ENCODE results near the gene TENM4. TPM values are rescaled to one million over a fixed set of nuclear protein-coding genes. Genes with fewer than 3 reads are reported as not detected.

The TENM4 gene
- total RNA-seq, 2 donors from 2014 or later: 2.6 to 6.8 TPM

DNA sequence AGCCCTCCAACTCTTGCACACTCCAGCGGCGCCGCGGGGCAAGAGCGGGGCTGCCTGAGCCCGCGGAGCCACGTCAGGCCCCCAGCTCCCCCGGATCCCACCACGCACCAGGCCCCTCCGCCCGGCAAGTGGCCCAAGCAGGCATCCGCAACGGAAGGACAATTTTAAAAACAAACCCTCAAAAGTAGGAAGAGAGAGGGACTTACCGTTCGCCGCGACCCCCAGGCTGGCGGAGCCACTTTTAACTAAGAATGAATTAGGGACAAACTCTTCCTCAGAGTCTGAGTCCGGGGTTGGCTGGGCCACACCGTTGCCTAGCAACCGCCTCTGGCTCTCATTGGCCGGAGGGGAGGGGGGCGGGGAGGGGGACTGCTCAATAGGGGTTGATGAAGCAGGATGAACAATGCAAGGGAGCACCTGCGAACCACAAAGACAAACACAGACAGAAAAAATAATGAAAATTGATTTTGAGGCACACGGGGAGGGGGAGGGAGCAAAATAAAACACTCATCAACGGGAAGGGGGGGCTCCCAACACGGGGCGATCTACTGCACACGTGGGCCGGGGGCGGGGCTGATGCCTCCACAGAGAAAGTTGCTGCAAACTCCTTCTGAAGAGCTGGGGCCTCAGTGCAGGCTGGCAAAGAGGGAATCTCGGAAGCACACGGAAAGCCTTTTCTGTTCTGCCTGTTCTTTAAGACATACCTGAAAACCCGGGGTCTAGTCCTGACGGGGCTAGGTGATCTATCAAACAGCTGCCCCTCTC lies 478.7 kb downstream of the TENM4 start:
- no peak overlapping the region for H3K4me3 ChIP-seq
- H3K27me3 ChIP-seq (replicated peaks; ENCODE audit: insufficient read depth): no peaks in the 10 kb centered on the region
- DNase-seq (ENCODE audit: low spot score): no peak
- no peaks in the 10 kb centered on the region for H3K9me3 ChIP-seq
- no peak overlapping the region for H3K27ac ChIP-seq
- no peaks in the 10 kb centered on the region for H3K36me3 ChIP-seq
- peaks cover 3% of the 10 kb centered on the region for H3K4me1 ChIP-seq (replicated peaks)
- intact Hi-C loops (cut with DNase I): loop anchor here (5.0 kb wide), 1 partner anchor 315 kb away; no protein-coding TSS in a partner anchor
- WGBS: 7% methylated on average over 36 of the region's 36 CpGs
- TF ChIP-seq CTCF (IDR thresholded peaks at IDR 0.05): no peak
- TF ChIP-seq POLR2AphosphoS5 (IDR thresholded peaks at IDR 0.05): no peak

DNA sequence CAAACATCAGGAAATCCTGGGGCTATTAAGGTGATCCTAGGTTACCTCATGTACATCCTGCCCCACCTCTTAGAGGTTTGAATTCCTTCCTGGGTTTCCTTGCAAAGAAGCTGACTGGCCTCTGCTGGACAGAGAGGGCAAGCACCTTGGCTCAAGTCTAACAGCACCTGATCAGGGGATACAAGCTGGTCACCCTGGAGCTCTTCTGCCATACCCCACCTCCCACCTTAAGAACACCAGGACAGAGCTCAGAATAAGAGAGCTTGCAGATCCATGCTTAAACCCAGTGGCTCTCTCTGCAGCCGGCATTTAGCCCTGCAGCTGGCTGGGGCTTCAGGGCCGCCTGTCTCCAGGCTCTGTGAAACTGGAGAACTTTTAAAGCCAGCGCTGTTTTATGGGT lies 479.6 kb downstream of the TENM4 start:
- intact Hi-C loops (cut with DNase I): loop anchor here (5.0 kb wide), 1 partner anchor 314 kb away; no protein-coding TSS in a partner anchor
- Histone ChIP-seq H3K27me3 (replicated peaks; ENCODE audit: insufficient read depth) (no peaks in the 10 kb centered on the region), H3K27ac (no peak overlapping the region), H3K4me1 (replicated peaks) (peaks cover 3% of the 10 kb centered on the region), H3K9me3 (no peaks in the 10 kb centered on the region), H3K4me3 (no peak overlapping the region), H3K36me3 (no peaks in the 10 kb centered on the region)
- 23% methylated on average over 3 of the region's 3 CpGs for WGBS
- TF ChIP-seq CTCF (IDR thresholded peaks at IDR 0.05): peak in 3 of 4 experiments; percentile 40 to 77 (median 69)
- peak; percentile 32 for TF ChIP-seq POLR2AphosphoS5 (IDR thresholded peaks at IDR 0.05)
- no peak for TF ChIP-seq POLR2A (IDR thresholded peaks at IDR 0.05)
- peak; percentile 44 for DNase-seq (ENCODE audit: low spot score)

DNA sequence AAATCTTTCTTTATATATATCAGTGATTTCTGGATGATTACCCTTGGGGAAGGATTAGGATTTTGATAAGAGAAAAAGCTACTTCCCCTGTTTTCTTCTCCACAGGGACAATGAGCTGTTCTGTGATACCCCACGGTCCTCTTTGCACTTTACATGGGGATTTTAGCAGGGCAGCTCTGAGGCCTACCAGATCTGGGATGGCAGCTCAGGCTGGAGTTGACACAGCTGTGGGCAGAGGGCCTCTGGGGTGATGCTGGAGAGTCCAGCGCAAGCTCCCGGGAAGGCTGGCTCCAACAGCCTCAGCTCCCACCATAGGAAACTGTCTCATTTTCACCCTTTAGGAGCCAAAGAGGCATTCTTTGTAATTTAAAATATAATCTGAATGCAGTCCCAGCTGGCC lies 482.4 kb downstream of the TENM4 start:
- no peaks in the 10 kb centered on the region for H3K27me3 ChIP-seq (replicated peaks; ENCODE audit: insufficient read depth)
- no peak for TF ChIP-seq POLR2A (IDR thresholded peaks at IDR 0.05)
- no peak for TF ChIP-seq CTCF (IDR thresholded peaks at IDR 0.05)
- TF ChIP-seq POLR2AphosphoS5 (IDR thresholded peaks at IDR 0.05): no peak
- no peak overlapping the region for H3K27ac ChIP-seq
- no peaks in the 10 kb centered on the region for H3K9me3 ChIP-seq
- intact Hi-C loops (cut with DNase I): no loop called here
- peaks cover 14% of the 10 kb centered on the region for H3K4me1 ChIP-seq (replicated peaks)
- no peak overlapping the region for H3K4me3 ChIP-seq
- WGBS: 94% methylated on average over 3 of the region's 3 CpGs
- DNase-seq (ENCODE audit: low spot score): no peak
- H3K36me3 ChIP-seq: no peaks in the 10 kb centered on the region

- intact Hi-C loops (cut with DNase I): no loop called here
- WGBS: 76% methylated on average over 5 of the region's 5 CpGs
Measured at GRCh38 chr11:78957476-78958245, 483.2 kb downstream of the TENM4 start.

More at GRCh38 chr11:78957476-78958245, 483.2 kb downstream of the TENM4 start:
- no peak for TF ChIP-seq POLR2A (IDR thresholded peaks at IDR 0.05)
- no peak for TF ChIP-seq POLR2AphosphoS5 (IDR thresholded peaks at IDR 0.05)
- TF ChIP-seq CTCF (IDR thresholded peaks at IDR 0.05): no peak
- Histone ChIP-seq H3K4me3 (no peak overlapping the region), H3K9me3 (no peaks in the 10 kb centered on the region), H3K36me3 (no peaks in the 10 kb centered on the region), H3K27ac (no peak overlapping the region), H3K4me1 (replicated peaks) (peaks cover 14% of the 10 kb centered on the region), H3K27me3 (replicated peaks; ENCODE audit: insufficient read depth) (no peaks in the 10 kb centered on the region)
- no peak for DNase-seq (ENCODE audit: low spot score)
